ENCODE data around the gene DSTN. TPM values are rescaled to one million over a fixed set of nuclear protein-coding genes. Genes with fewer than 3 reads are reported as not detected.
A peak's percentile ranks its signal among the peaks of the same experiment; 100 is the strongest.

The DSTN gene
- total RNA-seq, 1 experiment from 2014 or later = 202 TPM

DNA sequence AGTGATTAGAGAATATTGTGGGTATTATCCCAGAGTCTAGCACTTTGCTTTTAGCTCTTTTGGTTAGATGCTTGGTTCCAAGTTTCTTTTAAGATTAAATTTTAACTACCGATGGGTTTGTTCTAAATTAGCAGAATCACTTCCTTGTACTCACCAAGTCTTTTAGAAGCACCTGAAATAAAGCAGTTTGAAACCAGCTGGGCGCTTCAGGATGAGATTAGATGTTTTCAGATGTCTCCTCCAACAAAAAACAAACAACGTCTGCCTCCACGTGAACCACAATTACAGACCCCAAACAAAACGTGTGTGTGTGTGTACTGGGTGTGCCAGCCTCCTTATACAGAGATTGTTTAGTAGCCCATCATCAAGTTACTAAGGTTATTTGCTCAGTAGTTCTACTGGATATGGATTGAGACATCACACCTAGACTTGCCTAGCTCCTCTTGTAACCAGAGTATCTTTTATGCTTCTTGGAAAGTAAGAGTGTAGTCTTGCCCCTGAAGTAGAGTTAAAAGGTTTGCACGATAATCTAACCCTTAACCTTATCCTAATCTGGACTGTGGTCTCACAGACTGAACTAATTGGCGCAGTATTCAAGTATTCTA lies 2.3 kb downstream of the DSTN start:
- Histone ChIP-seq H3K4me2 (ENCODE audit: low read length) (peak overlapping the region; percentile 85; the same call in 1 of the 2 replicates), H3K4me1 (ENCODE audit: control insufficient read depth in 1 of 2, insufficient read depth in 2 of 2, low read length in 2 of 2) (peaks cover 29 to 39% of the 10 kb centered on the region in 2 experiments), H3K9ac (ENCODE audit: low read length) (0 out of 2 replicates have a peak overlapping the region, but pooled peaks have one; percentile 1), H3K9me2 (ENCODE audit: insufficient read depth) (no peaks in the 10 kb centered on the region), H4K20me1 (ENCODE audit: insufficient read depth) (peaks cover 22% of the 10 kb centered on the region; the same call in 1 of the 2 replicates), H3K36me3 (ENCODE audit: control insufficient read depth in 1 of 2, insufficient read depth in 2 of 2, low read length in 2 of 2) (peaks cover 0 to 6% of the 10 kb centered on the region in 2 experiments; a peak in 2 of 4 replicates), H3K27ac (ENCODE audit: low read depth, low read length) (no peak overlapping the region), H3K9me3 (ENCODE audit: control insufficient read depth in 1 of 2, insufficient read depth in 1 of 2, low read depth in 1 of 2, low read length in 2 of 2) (no peaks in the 10 kb centered on the region), H3K27me3 (ENCODE audit: insufficient read depth, low read length) (no peaks in the 10 kb centered on the region), H3K4me3 (replicated peaks in 1 of 2; ENCODE audit: low read depth in 1 of 2, low read length in 2 of 2) (no peak overlapping the region), H3K79me2 (ENCODE audit: insufficient read depth, low read length) (peaks cover 79% of the 10 kb centered on the region), H2AFZ (ENCODE audit: low read depth, low read length, poor library complexity, severe bottlenecking) (no peak overlapping the region)
- TF ChIP-seq SP1 (IDR thresholded peaks at IDR 0.05; ENCODE audit: low read depth) = no peak
- TF ChIP-seq CBX3 (IDR thresholded peaks at IDR 0.05; ENCODE audit: low read depth) = no peak
- intact Hi-C loops (cut with micrococcal nuclease) = no loop called here
- ChIA-PET CTCF (interaction anchor here (1.5 kb wide), 1 partner anchor 15 kb away, joined by 3 read pairs; no protein-coding TSS in a partner anchor), POLR2A (interaction anchor here (2.7 kb wide), 1 partner anchor 15 kb away, joined by 7 read pairs; no protein-coding TSS in a partner anchor), RAD21 (ENCODE audit: low non-redundant PET in 1 of 2, low total read pairs in 2 of 2, uncharacterized antibody in 2 of 2, unreplicated experiment in 2 of 2) (no interaction called here)
- no peak for ATAC-seq
- DNase-seq (ENCODE audit: low read depth, low spot score) = no peak
- BruUV-seq (replicated peaks) = no TSS peak

DNA sequence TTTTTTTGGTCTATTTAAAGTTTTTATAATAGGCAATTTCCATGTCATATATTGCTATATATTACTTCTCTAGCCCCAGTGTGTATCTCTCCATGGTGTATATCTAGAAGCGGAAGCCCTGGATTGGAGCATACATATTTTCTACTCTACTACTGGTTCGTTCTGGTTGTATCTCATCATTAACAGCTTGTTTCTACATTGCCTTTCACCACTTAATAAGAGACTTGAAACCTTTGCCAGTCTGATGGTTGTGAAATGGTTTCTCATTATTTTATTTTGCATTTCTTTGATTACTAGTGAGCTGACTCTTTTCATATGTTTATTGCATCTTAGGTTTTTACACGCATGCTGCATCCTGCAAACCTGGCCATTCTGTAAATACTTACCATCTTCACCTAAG lies 3.6 kb downstream of the DSTN start:
- no peak for ATAC-seq
- Histone ChIP-seq H2AFZ (ENCODE audit: low read depth, low read length, poor library complexity, severe bottlenecking) (no peak overlapping the region), H3K27ac (ENCODE audit: low read depth, low read length) (no peak overlapping the region), H3K4me1 (ENCODE audit: control insufficient read depth in 1 of 2, insufficient read depth in 2 of 2, low read length in 2 of 2) (peaks cover 18 to 33% of the 10 kb centered on the region in 2 experiments), H4K20me1 (ENCODE audit: insufficient read depth) (peaks cover 29% of the 10 kb centered on the region; the same call in 1 of the 2 replicates), H3K9me3 (ENCODE audit: control insufficient read depth in 1 of 2, insufficient read depth in 1 of 2, low read depth in 1 of 2, low read length in 2 of 2) (no peaks in the 10 kb centered on the region), H3K27me3 (ENCODE audit: insufficient read depth, low read length) (no peaks in the 10 kb centered on the region), H3K9ac (ENCODE audit: low read length) (no peak overlapping the region), H3K79me2 (ENCODE audit: insufficient read depth, low read length) (peaks cover 87% of the 10 kb centered on the region), H3K4me3 (replicated peaks in 1 of 2; ENCODE audit: low read depth in 1 of 2, low read length in 2 of 2) (no peak overlapping the region), H3K4me2 (ENCODE audit: low read length) (no peak overlapping the region), H3K9me2 (ENCODE audit: insufficient read depth) (no peaks in the 10 kb centered on the region), H3K36me3 (ENCODE audit: control insufficient read depth in 1 of 2, insufficient read depth in 2 of 2, low read length in 2 of 2) (peaks cover 0 to 6% of the 10 kb centered on the region in 2 experiments; a peak in 2 of 4 replicates)
- no TSS peak for BruUV-seq (replicated peaks)
- no peak for DNase-seq (ENCODE audit: low read depth, low spot score)
- ChIA-PET RAD21 (ENCODE audit: low non-redundant PET in 1 of 2, low total read pairs in 2 of 2, uncharacterized antibody in 2 of 2, unreplicated experiment in 2 of 2) (no interaction called here), CTCF (interaction anchor here (1.1 kb wide), 1 partner anchor 37 kb away, joined by 3 read pairs; no protein-coding TSS in a partner anchor), POLR2A (interaction anchor here (2.7 kb wide), 1 partner anchor 16 kb away, joined by 7 read pairs; no protein-coding TSS in a partner anchor)
- intact Hi-C loops (cut with micrococcal nuclease) = no loop called here
- TF ChIP-seq JUND (IDR thresholded peaks at IDR 0.05) (no peak), EZH2phosphoT487 (IDR thresholded peaks at IDR 0.05; ENCODE audit: borderline replicate concordance) (no peak), CBX3 (IDR thresholded peaks at IDR 0.05; ENCODE audit: low read depth) (no peak), ZNF274 (IDR thresholded peaks at IDR 0.05; ENCODE audit: low read depth, low read length) (no peak), FOSL1 (IDR thresholded peaks at IDR 0.05; ENCODE audit: low read depth) (no peak), EGR1 (IDR thresholded peaks at IDR 0.05; ENCODE audit: low read depth) (no peak), RAD21 (IDR thresholded peaks at IDR 0.05; ENCODE audit: low read depth) (no peak)
